HepG2 (cell line): ENCODE data around the gene ALDH4A1.

Experiments
- CTCF ChIP-seq: sonication (generic); formaldehyde crosslinking; IDR thresholded peaks from 2 replicates; pipeline ENCODE4 v1.5.0; 2020; ENCODE audit warnings: mild to moderate bottlenecking, missing genetic modification reagents, moderate library complexity
- EP300 ChIP-seq, 3 experiments: sonication (generic) in 1 of 3; formaldehyde crosslinking in 1 of 3; IDR thresholded peaks; 2 replicates each; pipeline versions ENCODE4 v1.5.1 to v1.6.1; 2011 to 2020; ENCODE audit warnings: low read depth in 2 of 3, low read length in 2 of 3, borderline replicate concordance in 1 of 3, improper control_type of control experiment in 1 of 3, mild to moderate bottlenecking in 1 of 3, missing genetic modification reagents in 1 of 3, moderate library complexity in 1 of 3
- FOXK1 ChIP-seq: sonication (generic); formaldehyde crosslinking; IDR thresholded peaks from 2 replicates; pipeline ENCODE4 v1.4.0; 2020; ENCODE audit warnings: low read depth, missing genetic modification reagents, borderline replicate concordance
- HMG20B ChIP-seq: conservative IDR thresholded peaks from 2 replicates; pipeline ENCODE4 v1.6.1; 2016; ENCODE audit warnings: missing genetic modification reagents, missing compliant biosample characterization
- NR2F6 ChIP-seq, 2 experiments: IDR thresholded peaks; 2 replicates each; pipeline ENCODE4 v1.6.1; 2016; ENCODE audit warnings: antibody characterized with exemption in 1 of 2, mild to moderate bottlenecking in 1 of 2
- PBX2 ChIP-seq: IDR thresholded peaks from 2 replicates; pipeline ENCODE4 v1.6.1; 2016; ENCODE audit warnings: control low read depth
- SALL1 ChIP-seq: sonication (generic); formaldehyde crosslinking; IDR thresholded peaks from 2 replicates; pipeline ENCODE4 v1.8.0; 2022; ENCODE audit warnings: mild to moderate bottlenecking, missing genetic modification reagents

GRCh38 chr1:18830596-18830995 lies 71.8 kb downstream of the ALDH4A1 start:
- TF ChIP-seq HMG20B (no peak), NR2F6 (IDR thresholded peaks at IDR 0.05) (no peak), NR2F6 (CRISPR knock-in tag; IDR thresholded peaks at IDR 0.05) (no peak), CTCF (CRISPR knock-in tag) (no peak), EP300 (IDR thresholded peaks at IDR 0.05; ENCODE audit: low read depth in 2 of 2, low read length in 2 of 2) (no peak), EP300 (CRISPR knock-in tag; IDR thresholded peaks at IDR 0.05; ENCODE audit: borderline replicate concordance) (no peak), SALL1 (CRISPR knock-in tag) (no peak), PBX2 (CRISPR knock-in tag) (no peak), FOXK1 (no peak)
